Osteoblast (primary cell): ENCODE measurements around the gene PATL1. TPM values are rescaled to one million over a fixed set of nuclear protein-coding genes. Genes with fewer than 3 reads are reported as not detected.

Experiments
- DNase-seq: peaks from one replicate; pipeline ENCODE4 v3.0.0; 2011; ENCODE audit warnings: low spot score, mixed read lengths; ENCODE audit not compliant: insufficient read length; ENCODE audit errors: missing footprints
- H2AFZ ChIP-seq: 2 replicates; pipeline ENCODE4 v1.6.0; 2011; ENCODE audit warnings: mild to moderate bottlenecking, low read length
- H3K27ac ChIP-seq: 2 replicates; pipeline ENCODE4 v1.5.1; 2011; ENCODE audit warnings: mild to moderate bottlenecking, low read depth, low read length, moderate library complexity
- H3K27me3 ChIP-seq: 2 replicates; pipeline ENCODE4 v1.6.0; 2012; ENCODE audit warnings: mild to moderate bottlenecking, control low read depth, inconsistent platforms, low read length, moderate library complexity; ENCODE audit not compliant: insufficient read depth
- H3K36me3 ChIP-seq: 2 replicates; pipeline ENCODE4 v1.5.1; 2011; ENCODE audit warnings: mild to moderate bottlenecking, low read length, control low read depth, moderate library complexity; ENCODE audit not compliant: insufficient read depth
- H3K4me1 ChIP-seq: 2 replicates; pipeline ENCODE4 v1.5.1; 2011; ENCODE audit warnings: mild to moderate bottlenecking, low read length, control low read depth, moderate library complexity; ENCODE audit not compliant: insufficient read depth
- H3K4me2 ChIP-seq: 2 replicates; pipeline ENCODE4 v1.6.0; 2011; ENCODE audit warnings: mild to moderate bottlenecking, low read length; ENCODE audit not compliant: insufficient read depth
- H3K4me3 ChIP-seq: fragments of 200-600 bp; sonication (generic); 3 replicates; pipeline ENCODE4 v1.5.1; 2012; ENCODE audit warnings: mild to moderate bottlenecking, low read length, inconsistent platforms; ENCODE audit not compliant: insufficient read depth
- H3K79me2 ChIP-seq: 2 replicates; pipeline ENCODE4 v1.6.0; 2012; ENCODE audit warnings: mild to moderate bottlenecking, low read length, control low read depth, inconsistent platforms; ENCODE audit not compliant: insufficient read depth
- H3K9me3 ChIP-seq: 2 replicates; pipeline ENCODE4 v1.5.1; 2011; ENCODE audit warnings: low read depth, low read length, control low read depth
- H4K20me1 ChIP-seq: 2 replicates; pipeline ENCODE4 v1.6.0; 2012; ENCODE audit warnings: mild to moderate bottlenecking, low read length, control low read depth; ENCODE audit not compliant: insufficient read depth
- small RNA-seq: library from RNA; depleted of rRNA; stranded (forward); fragments of <200 nt; gene quantifications from one replicate; pipeline ENCODE3, GENCODE V24; 2012
- total RNA-seq: library from RNA; depleted of rRNA; stranded (reverse); fragments of >200 nt; gene quantifications from 2 replicates; pipeline ENCODE4 v1.2.3, GENCODE V29; 2012
- TF ChIP-seq, protein P1 (sequence below): IDR thresholded peaks from 2 replicates; pipeline ENCODE4 v1.5.1; 2011; ENCODE audit warnings: mild to moderate bottlenecking, low read depth, low read length, moderate library complexity; ENCODE audit errors: extremely low read depth

PATL1 gene
- total RNA-seq, 1 donor: 19.5 TPM

DNA sequence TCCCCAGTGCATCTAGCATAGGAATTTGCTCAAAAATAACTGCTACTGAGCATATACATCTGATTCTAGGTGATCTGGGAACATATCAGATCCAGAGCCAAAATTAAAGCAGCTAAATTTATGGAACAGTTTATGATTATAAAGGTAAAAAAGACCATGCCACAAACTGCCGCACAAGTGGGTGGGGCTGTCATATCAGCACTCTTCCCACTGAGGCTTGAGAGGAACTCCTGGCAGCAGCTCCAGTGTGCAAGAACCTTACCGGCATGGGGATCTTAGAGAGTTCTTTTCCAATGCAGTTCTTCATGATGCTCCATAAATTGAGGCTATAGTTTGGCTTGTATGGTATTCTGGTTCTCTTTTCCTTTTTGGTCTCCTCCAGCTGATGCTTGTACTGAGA lies 68.6 kb downstream of the PATL1 start:
- H3K4me1 ChIP-seq: no peaks in the 10 kb centered on the region
- TF ChIP-seq, protein P1, sequence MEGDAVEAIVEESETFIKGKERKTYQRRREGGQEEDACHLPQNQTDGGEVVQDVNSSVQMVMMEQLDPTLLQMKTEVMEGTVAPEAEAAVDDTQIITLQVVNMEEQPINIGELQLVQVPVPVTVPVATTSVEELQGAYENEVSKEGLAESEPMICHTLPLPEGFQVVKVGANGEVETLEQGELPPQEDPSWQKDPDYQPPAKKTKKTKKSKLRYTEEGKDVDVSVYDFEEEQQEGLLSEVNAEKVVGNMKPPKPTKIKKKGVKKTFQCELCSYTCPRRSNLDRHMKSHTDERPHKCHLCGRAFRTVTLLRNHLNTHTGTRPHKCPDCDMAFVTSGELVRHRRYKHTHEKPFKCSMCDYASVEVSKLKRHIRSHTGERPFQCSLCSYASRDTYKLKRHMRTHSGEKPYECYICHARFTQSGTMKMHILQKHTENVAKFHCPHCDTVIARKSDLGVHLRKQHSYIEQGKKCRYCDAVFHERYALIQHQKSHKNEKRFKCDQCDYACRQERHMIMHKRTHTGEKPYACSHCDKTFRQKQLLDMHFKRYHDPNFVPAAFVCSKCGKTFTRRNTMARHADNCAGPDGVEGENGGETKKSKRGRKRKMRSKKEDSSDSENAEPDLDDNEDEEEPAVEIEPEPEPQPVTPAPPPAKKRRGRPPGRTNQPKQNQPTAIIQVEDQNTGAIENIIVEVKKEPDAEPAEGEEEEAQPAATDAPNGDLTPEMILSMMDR: no peak
- no peaks in the 10 kb centered on the region for H3K9me3 ChIP-seq
- H3K79me2 ChIP-seq: peaks cover 33% of the 10 kb centered on the region
- H3K4me2 ChIP-seq: no peak overlapping the region
- no peak overlapping the region for H3K27ac ChIP-seq
- H2AFZ ChIP-seq: no peak overlapping the region
- DNase-seq: no peak
- peaks cover 76% of the 10 kb centered on the region for H3K36me3 ChIP-seq
- no peaks in the 10 kb centered on the region for H3K27me3 ChIP-seq
- H4K20me1 ChIP-seq: peaks cover 12% of the 10 kb centered on the region
- no peak overlapping the region for H3K4me3 ChIP-seq

DNA sequence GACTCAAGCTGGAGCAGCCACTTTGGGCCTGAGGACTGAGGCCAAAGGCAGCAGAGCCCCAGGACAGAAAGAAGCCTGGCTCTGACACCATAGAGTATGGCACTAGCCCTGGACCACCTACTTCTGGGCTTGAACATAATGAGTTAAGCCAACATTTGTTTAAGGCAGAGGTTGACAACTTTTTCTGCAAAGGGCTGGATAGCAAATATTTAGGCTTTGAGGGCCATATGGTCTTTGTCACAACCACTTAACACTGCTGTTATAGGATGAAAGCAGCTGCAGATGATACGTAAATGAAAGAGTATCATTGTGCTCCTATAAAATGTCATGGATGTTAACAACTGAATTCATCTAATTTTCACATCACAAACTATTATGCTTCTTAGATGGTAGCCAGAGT lies 69.9 kb downstream of the PATL1 start:
- DNase-seq: no peak
- Histone ChIP-seq H2AFZ (no peak overlapping the region), H4K20me1 (peaks cover 12% of the 10 kb centered on the region), H3K36me3 (peaks cover 80% of the 10 kb centered on the region), H3K27me3 (no peaks in the 10 kb centered on the region), H3K9me3 (no peaks in the 10 kb centered on the region), H3K27ac (no peak overlapping the region), H3K79me2 (peaks cover 26% of the 10 kb centered on the region), H3K4me3 (no peak overlapping the region), H3K4me1 (no peaks in the 10 kb centered on the region), H3K4me2 (no peak overlapping the region)
- TF ChIP-seq, protein P1: no peak

Small RNAs within 50 kb of the gene (small RNA-seq; reads per million reads assigned to genes)
- gene MIR3162: not detected

Other genes with a start within 250 kb of the PATL1 start
- gene OR5A2, start 242.6 kb downstream of the PATL1 start, total RNA-seq: not detected in 2 replicates
- not detected in 2 replicates for gene OR5A1, start 232.6 kb downstream of the PATL1 start, total RNA-seq
- not detected in 2 replicates for gene OR4D6, start 212.1 kb downstream of the PATL1 start, total RNA-seq
- gene OR4D10, start 195.7 kb downstream of the PATL1 start, total RNA-seq: not detected in 2 replicates
- not detected in 2 replicates for gene OR4D11, start 165.5 kb downstream of the PATL1 start, total RNA-seq
- gene OR4D9, start 157.5 kb downstream of the PATL1 start, total RNA-seq: not detected in 2 replicates
- 35.1 and 35.9 TPM in 2 replicates for gene OSBP, start 53.3 kb downstream of the PATL1 start, total RNA-seq
- not detected in 2 replicates for gene OR10V1, start 44.8 kb upstream of the PATL1 start, total RNA-seq
- 51.4 and 53.6 TPM in 2 replicates for gene STX3, start 86.3 kb upstream of the PATL1 start, total RNA-seq
- gene MRPL16, start 141.7 kb upstream of the PATL1 start, total RNA-seq: 31.5 and 32.9 TPM in 2 replicates
- not detected in 2 replicates for gene CBLIF, start 176.5 kb upstream of the PATL1 start, total RNA-seq
- not detected in 2 replicates for gene TCN1, start 197.4 kb upstream of the PATL1 start, total RNA-seq
- not detected in 2 replicates for gene OOSP3, start 209.7 kb upstream of the PATL1 start, total RNA-seq